Measurements from ENCODE around the gene CFAP43.

Gene CFAP43

DNA sequence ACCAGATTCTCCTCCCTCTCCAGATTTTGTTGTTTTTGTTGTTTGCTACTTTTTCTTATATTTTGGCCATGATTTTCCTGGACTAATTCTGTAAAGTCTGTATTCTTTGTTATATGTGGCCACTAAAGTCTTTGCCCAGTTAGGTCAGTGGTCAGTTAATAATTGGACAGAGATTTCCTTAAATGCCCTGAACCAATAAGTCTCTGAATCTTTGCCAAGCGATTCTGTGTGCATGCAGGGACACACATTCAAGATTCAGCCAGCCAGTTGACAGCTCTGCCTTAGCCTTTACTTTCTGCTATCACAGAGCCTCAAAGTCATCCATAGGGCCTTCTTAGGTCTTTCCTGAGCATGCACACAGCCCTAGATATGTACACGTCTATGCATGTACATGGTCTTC is 135.5 kb downstream of the CFAP43 start:
- Histone ChIP-seq H2AFZ (ENCODE audit: insufficient read depth, low read length, poor library complexity) (no peak overlapping the region), H3K9ac (ENCODE audit: low read length) (no peak overlapping the region), H4K12ac (ENCODE audit: low read depth, low read length) (no peak overlapping the region), H3K79me1 (ENCODE audit: low read length) (no peaks in the 10 kb centered on the region), H3K14ac (ENCODE audit: low read length) (no peak overlapping the region), H2BK5ac (ENCODE audit: low read depth, low read length, poor library complexity) (no peak overlapping the region), H3K4me3 (ENCODE audit: low read depth, low read length) (no peak overlapping the region), H3K4ac (ENCODE audit: low read depth, low read length) (no peak overlapping the region), H3K27me3 (ENCODE audit: insufficient read depth, low read length) (no peaks in the 10 kb centered on the region), H3K23ac (ENCODE audit: low read length) (no peak overlapping the region), H3K4me2 (ENCODE audit: low read length) (no peak overlapping the region), H3K18ac (ENCODE audit: low read length) (no peak overlapping the region), H4K91ac (ENCODE audit: low read depth, low read length) (no peak overlapping the region), H3K4me1 (ENCODE audit: control insufficient read depth in 1 of 2, insufficient read depth in 2 of 2, low read length in 2 of 2) (no peaks in the 10 kb centered on the region), H2BK120ac (ENCODE audit: insufficient read depth, low read length, poor library complexity) (no peak overlapping the region), H2BK12ac (ENCODE audit: low read length) (no peak overlapping the region), H4K8ac (ENCODE audit: low read depth, low read length) (no peak overlapping the region), H3K79me2 (ENCODE audit: control insufficient read depth, insufficient read depth, low read length, poor library complexity) (no peaks in the 10 kb centered on the region), H2AK5ac (ENCODE audit: low read length) (no peak overlapping the region), H3K36me3 (ENCODE audit: control insufficient read depth in 1 of 2, insufficient read depth in 2 of 2, low read length in 2 of 2) (no peaks in the 10 kb centered on the region), H3K27ac (ENCODE audit: low read depth, low read length) (no peak overlapping the region), H3K9me3 (ENCODE audit: insufficient read depth, low read depth, low read length) (no peaks in the 10 kb centered on the region)
- no CpG with 5 or more reads among the region's 2 CpGs for WGBS (ENCODE audit: extremely low coverage, insufficient coverage, insufficient read length)
- no peak for DNase-seq

DNA sequence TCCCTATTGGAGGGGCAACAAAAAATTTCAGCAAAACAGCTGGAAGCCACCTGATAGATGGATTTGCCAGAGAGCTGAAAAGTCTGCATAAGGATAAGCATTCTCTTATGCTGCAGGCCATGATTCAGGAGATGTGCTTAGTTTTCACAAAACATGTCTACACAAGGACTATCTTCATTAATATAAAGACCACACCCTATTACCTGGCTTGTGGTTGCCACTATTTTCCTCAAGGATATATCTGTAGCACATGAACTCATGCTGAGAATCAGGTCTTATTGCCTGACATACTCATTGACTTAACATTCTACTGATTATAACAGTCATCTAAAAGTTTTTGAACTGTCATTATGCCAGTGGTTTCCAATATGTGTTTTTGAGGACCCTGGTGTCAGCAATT is 139.4 kb downstream of the CFAP43 start:
- no peaks in the 10 kb centered on the region for H3K79me2 ChIP-seq (ENCODE audit: control insufficient read depth, insufficient read depth, low read length, poor library complexity)
- H2AK5ac ChIP-seq (ENCODE audit: low read length): no peak overlapping the region
- no peaks in the 10 kb centered on the region for H3K4me1 ChIP-seq (ENCODE audit: control insufficient read depth in 1 of 2, insufficient read depth in 2 of 2, low read length in 2 of 2)
- no peak overlapping the region for H3K4me3 ChIP-seq (ENCODE audit: low read depth, low read length)
- H3K4ac ChIP-seq (ENCODE audit: low read depth, low read length): no peak overlapping the region
- no peak overlapping the region for H3K14ac ChIP-seq (ENCODE audit: low read length)
- no peak overlapping the region for H2BK12ac ChIP-seq (ENCODE audit: low read length)
- H3K9me3 ChIP-seq (ENCODE audit: insufficient read depth, low read depth, low read length): no peaks in the 10 kb centered on the region
- no peaks in the 10 kb centered on the region for H3K27me3 ChIP-seq (ENCODE audit: insufficient read depth, low read length)
- H3K18ac ChIP-seq (ENCODE audit: low read length): no peak overlapping the region
- no peak overlapping the region for H3K27ac ChIP-seq (ENCODE audit: low read depth, low read length)
- no peak overlapping the region for H2AFZ ChIP-seq (ENCODE audit: insufficient read depth, low read length, poor library complexity)
- H3K9ac ChIP-seq (ENCODE audit: low read length): no peak overlapping the region
- H3K79me1 ChIP-seq (ENCODE audit: low read length): no peaks in the 10 kb centered on the region
- no peak overlapping the region for H4K91ac ChIP-seq (ENCODE audit: low read depth, low read length)
- no peak overlapping the region for H4K8ac ChIP-seq (ENCODE audit: low read depth, low read length)
- no peaks in the 10 kb centered on the region for H3K36me3 ChIP-seq (ENCODE audit: control insufficient read depth in 1 of 2, insufficient read depth in 2 of 2, low read length in 2 of 2)
- DNase-seq: no peak
- H2BK120ac ChIP-seq (ENCODE audit: insufficient read depth, low read length, poor library complexity): no peak overlapping the region
- no peak overlapping the region for H4K12ac ChIP-seq (ENCODE audit: low read depth, low read length)
- H2BK5ac ChIP-seq (ENCODE audit: low read depth, low read length, poor library complexity): no peak overlapping the region
- no peak overlapping the region for H3K4me2 ChIP-seq (ENCODE audit: low read length)
- no peak overlapping the region for H3K23ac ChIP-seq (ENCODE audit: low read length)

DNA sequence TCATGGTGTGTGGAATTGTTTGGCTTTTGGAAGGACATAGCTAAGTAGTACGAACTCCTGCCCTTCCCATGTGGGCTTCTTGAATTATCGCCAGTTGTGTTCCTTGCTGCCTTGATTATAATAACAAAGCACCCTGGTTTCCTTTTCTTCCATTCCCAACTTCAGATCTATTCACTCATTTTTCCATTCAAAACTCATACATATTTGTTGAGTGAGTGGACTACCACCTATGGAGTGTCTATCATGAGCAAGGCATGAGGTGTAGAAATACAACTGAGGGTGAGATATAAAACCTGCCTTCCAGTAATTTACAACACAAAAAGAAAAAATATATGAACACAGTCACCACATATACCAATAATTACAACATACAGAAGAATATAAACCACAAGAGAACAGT is 141.6 kb downstream of the CFAP43 start:
- Histone ChIP-seq H2BK5ac (ENCODE audit: low read depth, low read length, poor library complexity) (no peak overlapping the region), H3K27ac (ENCODE audit: low read depth, low read length) (no peak overlapping the region), H3K4me3 (ENCODE audit: low read depth, low read length) (no peak overlapping the region), H3K9me3 (ENCODE audit: insufficient read depth, low read depth, low read length) (no peaks in the 10 kb centered on the region), H2AK5ac (ENCODE audit: low read length) (no peak overlapping the region), H4K8ac (ENCODE audit: low read depth, low read length) (no peak overlapping the region), H3K4ac (ENCODE audit: low read depth, low read length) (no peak overlapping the region), H3K79me2 (ENCODE audit: control insufficient read depth, insufficient read depth, low read length, poor library complexity) (no peaks in the 10 kb centered on the region), H3K23ac (ENCODE audit: low read length) (no peak overlapping the region), H3K18ac (ENCODE audit: low read length) (no peak overlapping the region), H3K14ac (ENCODE audit: low read length) (no peak overlapping the region), H3K4me2 (ENCODE audit: low read length) (no peak overlapping the region), H4K91ac (ENCODE audit: low read depth, low read length) (no peak overlapping the region), H2BK120ac (ENCODE audit: insufficient read depth, low read length, poor library complexity) (no peak overlapping the region), H3K4me1 (ENCODE audit: control insufficient read depth in 1 of 2, insufficient read depth in 2 of 2, low read length in 2 of 2) (no peaks in the 10 kb centered on the region), H3K79me1 (ENCODE audit: low read length) (peaks cover 2% of the 10 kb centered on the region), H2BK12ac (ENCODE audit: low read length) (no peak overlapping the region), H3K9ac (ENCODE audit: low read length) (no peak overlapping the region), H3K27me3 (ENCODE audit: insufficient read depth, low read length) (no peaks in the 10 kb centered on the region), H2AFZ (ENCODE audit: insufficient read depth, low read length, poor library complexity) (no peak overlapping the region), H4K12ac (ENCODE audit: low read depth, low read length) (no peak overlapping the region), H3K36me3 (ENCODE audit: control insufficient read depth in 1 of 2, insufficient read depth in 2 of 2, low read length in 2 of 2) (no peaks in the 10 kb centered on the region)
- peak in 1 of 2 donors; percentile 58 for DNase-seq
- no CpG with 5 or more reads among the region's 2 CpGs for WGBS (ENCODE audit: extremely low coverage, insufficient coverage, insufficient read length)

DNA sequence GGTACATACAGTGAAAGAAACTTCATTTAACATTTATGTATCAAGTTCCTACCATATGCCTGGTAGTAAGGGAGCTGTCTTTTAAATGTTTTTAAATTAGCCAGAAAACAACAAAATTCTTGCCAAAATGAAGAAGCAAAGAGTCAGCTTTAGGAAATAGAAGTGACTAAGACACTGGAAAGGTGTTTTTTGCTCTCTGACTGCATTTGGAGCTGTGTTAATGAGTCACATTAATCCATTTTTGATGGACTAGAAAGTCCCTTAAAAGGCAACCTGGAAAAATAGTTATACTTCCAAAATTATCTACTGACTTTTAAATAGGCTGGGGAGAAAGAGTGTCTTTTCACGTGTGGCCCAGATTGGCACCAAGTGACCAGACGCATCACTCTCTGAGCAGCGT is 142.5 kb downstream of the CFAP43 start:
- no peak overlapping the region for H2BK12ac ChIP-seq (ENCODE audit: low read length)
- no peak overlapping the region for H3K4ac ChIP-seq (ENCODE audit: low read depth, low read length)
- no peak overlapping the region for H4K91ac ChIP-seq (ENCODE audit: low read depth, low read length)
- no peak overlapping the region for H4K12ac ChIP-seq (ENCODE audit: low read depth, low read length)
- no peak overlapping the region for H3K27ac ChIP-seq (ENCODE audit: low read depth, low read length)
- no peak overlapping the region for H3K9ac ChIP-seq (ENCODE audit: low read length)
- H2AK5ac ChIP-seq (ENCODE audit: low read length): no peak overlapping the region
- H3K4me1 ChIP-seq (ENCODE audit: control insufficient read depth in 1 of 2, insufficient read depth in 2 of 2, low read length in 2 of 2): no peaks in the 10 kb centered on the region
- no peaks in the 10 kb centered on the region for H3K36me3 ChIP-seq (ENCODE audit: control insufficient read depth in 1 of 2, insufficient read depth in 2 of 2, low read length in 2 of 2)
- H3K4me3 ChIP-seq (ENCODE audit: low read depth, low read length): no peak overlapping the region
- H2BK120ac ChIP-seq (ENCODE audit: insufficient read depth, low read length, poor library complexity): no peak overlapping the region
- H4K8ac ChIP-seq (ENCODE audit: low read depth, low read length): no peak overlapping the region
- WGBS (ENCODE audit: extremely low coverage, insufficient coverage, insufficient read length): no CpG with 5 or more reads among the region's 3 CpGs
- peak overlapping the region; percentile 28 for H2BK5ac ChIP-seq (ENCODE audit: low read depth, low read length, poor library complexity)
- no peak overlapping the region for H3K18ac ChIP-seq (ENCODE audit: low read length)
- no peak for DNase-seq
- H3K23ac ChIP-seq (ENCODE audit: low read length): no peak overlapping the region
- no peaks in the 10 kb centered on the region for H3K9me3 ChIP-seq (ENCODE audit: insufficient read depth, low read depth, low read length)
- no peak overlapping the region for H2AFZ ChIP-seq (ENCODE audit: insufficient read depth, low read length, poor library complexity)
- H3K79me1 ChIP-seq (ENCODE audit: low read length): peaks cover 2% of the 10 kb centered on the region
- H3K4me2 ChIP-seq (ENCODE audit: low read length): no peak overlapping the region
- H3K79me2 ChIP-seq (ENCODE audit: control insufficient read depth, insufficient read depth, low read length, poor library complexity): no peaks in the 10 kb centered on the region
- H3K27me3 ChIP-seq (ENCODE audit: insufficient read depth, low read length): no peaks in the 10 kb centered on the region
- H3K14ac ChIP-seq (ENCODE audit: low read length): no peak overlapping the region

Data from trophoblast cell (in vitro differentiated cells and primary cell).